ENCODE results near the gene C1QTNF8.

The C1QTNF8 gene

GRCh38 chr16:1060416-1061340, 35.4 kb downstream of the C1QTNF8 start:
- H4K20me1 ChIP-seq = peaks cover 0 to 44% (median 0%) of the 10 kb centered on the region in 11 experiments; a peak in 9 of 22 replicates
- no peak overlapping the region for H3K4me3 ChIP-seq
- H3K4me2 ChIP-seq = no peak overlapping the region
- no peak overlapping the region for H3K9ac ChIP-seq
- H3K9me3 ChIP-seq (replicated peaks in 1 of 11) = peaks cover 22 to 36% (median 30%) of the 10 kb centered on the region in 11 experiments
- H3K27me3 ChIP-seq = peaks cover 23 to 62% (median 46%) of the 10 kb centered on the region in 11 experiments
- H3K36me3 ChIP-seq = no peaks in the 10 kb centered on the region
- no peak overlapping the region for H3K27ac ChIP-seq
- TF ChIP-seq Cebpa-rat (IDR thresholded peaks at IDR 0.05) = no peak
- H3K4me1 ChIP-seq = no peaks in the 10 kb centered on the region

- Histone ChIP-seq H3K4me1 (peaks cover 0 to 11% (median 8%) of the 10 kb centered on the region in 10 experiments; a peak in 9 of 20 replicates), H3K36me3 (no peaks in the 10 kb centered on the region), H3K27me3 (peaks cover 10 to 61% (median 32%) of the 10 kb centered on the region in 11 experiments; a peak in 20 of 22 replicates), H3K9ac (no peak overlapping the region), H3K9me3 (replicated peaks in 1 of 11) (peaks cover 22 to 36% (median 30%) of the 10 kb centered on the region in 11 experiments), H4K20me1 (peaks cover 0 to 42% (median 0%) of the 10 kb centered on the region in 11 experiments; a peak in 5 of 22 replicates), H3K4me2 (no peak overlapping the region), H3K4me3 (no peak overlapping the region), H3K27ac (no peak overlapping the region)
- TF ChIP-seq Cebpa-rat (IDR thresholded peaks at IDR 0.05) = no peak
Observed at GRCh38 chr16:1059310-1059709, 36.7 kb downstream of the C1QTNF8 start.

GRCh38 chr16:1058216-1058615, 37.8 kb downstream of the C1QTNF8 start:
- Histone ChIP-seq H3K27ac (no peak overlapping the region), H3K9ac (no peak overlapping the region), H3K4me2 (no peak overlapping the region), H3K36me3 (no peaks in the 10 kb centered on the region), H4K20me1 (peaks cover 0 to 33% (median 0%) of the 10 kb centered on the region in 11 experiments; a peak in 5 of 22 replicates), H3K9me3 (replicated peaks in 1 of 11) (peaks cover 22 to 36% (median 30%) of the 10 kb centered on the region in 11 experiments), H3K27me3 (peaks cover 6 to 50% (median 21%) of the 10 kb centered on the region in 11 experiments; a peak in 17 of 22 replicates), H3K4me3 (no peak overlapping the region), H3K4me1 (peaks cover 0 to 22% (median 17%) of the 10 kb centered on the region in 10 experiments; a peak in 15 of 20 replicates)
- TF ChIP-seq Cebpa-rat (IDR thresholded peaks at IDR 0.05) = no peak

- H3K4me3 ChIP-seq = no peak overlapping the region
- peaks cover 8 to 43% (median 15%) of the 10 kb centered on the region in 11 experiments; a peak in 15 of 22 replicates for H3K27me3 ChIP-seq
- peaks cover 0 to 29% (median 24%) of the 10 kb centered on the region in 10 experiments; a peak in 15 of 20 replicates for H3K4me1 ChIP-seq
- H3K9me3 ChIP-seq (replicated peaks in 1 of 11) = peaks cover 22 to 36% (median 30%) of the 10 kb centered on the region in 11 experiments
- H3K4me2 ChIP-seq = no peak overlapping the region
- no peak overlapping the region for H3K27ac ChIP-seq
- H4K20me1 ChIP-seq = peaks cover 0 to 33% (median 0%) of the 10 kb centered on the region in 11 experiments; a peak in 5 of 22 replicates
- no peak overlapping the region for H3K9ac ChIP-seq
- no peak for TF ChIP-seq Cebpa-rat (IDR thresholded peaks at IDR 0.05)
- no peaks in the 10 kb centered on the region for H3K36me3 ChIP-seq
Observed at GRCh38 chr16:1057252-1057932, 38.7 kb downstream of the C1QTNF8 start.

- peaks cover 0 to 30% (median 0%) of the 10 kb centered on the region in 11 experiments; a peak in 5 of 22 replicates for H4K20me1 ChIP-seq
- H3K36me3 ChIP-seq = no peaks in the 10 kb centered on the region
- TF ChIP-seq Cebpa-rat (IDR thresholded peaks at IDR 0.05) = no peak
- peaks cover 8 to 43% (median 14%) of the 10 kb centered on the region in 11 experiments; a peak in 15 of 22 replicates for H3K27me3 ChIP-seq
- peaks cover 0 to 30% (median 24%) of the 10 kb centered on the region in 10 experiments; a peak in 15 of 20 replicates for H3K4me1 ChIP-seq
- H3K27ac ChIP-seq = no peak overlapping the region
- H3K4me2 ChIP-seq = no peak overlapping the region
- H3K4me3 ChIP-seq = no peak overlapping the region
- H3K9me3 ChIP-seq (replicated peaks in 1 of 11) = peaks cover 22 to 36% (median 30%) of the 10 kb centered on the region in 11 experiments
- no peak overlapping the region for H3K9ac ChIP-seq
Observed at GRCh38 chr16:1056196-1056595, 39.8 kb downstream of the C1QTNF8 start.

GRCh38 chr16:1055557-1055924, 40.5 kb downstream of the C1QTNF8 start:
- no peak overlapping the region for H3K27ac ChIP-seq
- peaks cover 0 to 36% (median 0%) of the 10 kb centered on the region in 11 experiments; a peak in 5 of 22 replicates for H4K20me1 ChIP-seq

GRCh38 chr16:1054660-1055556, 41.1 kb downstream of the C1QTNF8 start:
- no peak overlapping the region for H3K9ac ChIP-seq
- peak overlapping the region in 7 of 11 experiments; percentile 20 to 76 (median 71); a peak in 11 of 22 replicates for H3K4me2 ChIP-seq
- H3K36me3 ChIP-seq = no peaks in the 10 kb centered on the region
- H3K4me1 ChIP-seq = peaks cover 0 to 37% (median 28%) of the 10 kb centered on the region in 10 experiments; a peak in 15 of 20 replicates
- H3K4me3 ChIP-seq = no peak overlapping the region
- H4K20me1 ChIP-seq = peaks cover 0 to 42% (median 0%) of the 10 kb centered on the region in 11 experiments; a peak in 5 of 22 replicates
- peaks cover 8 to 40% (median 17%) of the 10 kb centered on the region in 11 experiments; a peak in 15 of 22 replicates for H3K27me3 ChIP-seq
- no peak overlapping the region for H3K27ac ChIP-seq
- TF ChIP-seq Cebpa-rat (IDR thresholded peaks at IDR 0.05) = no peak
- H3K9me3 ChIP-seq (replicated peaks in 1 of 11) = peaks cover 22 to 33% (median 28%) of the 10 kb centered on the region in 11 experiments

More at GRCh38 chr16:1055557-1055924, 40.5 kb downstream of the C1QTNF8 start:
- H3K9me3 ChIP-seq (replicated peaks in 1 of 11) = peaks cover 22 to 36% (median 30%) of the 10 kb centered on the region in 11 experiments
- TF ChIP-seq Cebpa-rat (IDR thresholded peaks at IDR 0.05) = no peak
- H3K27me3 ChIP-seq = peaks cover 8 to 43% (median 14%) of the 10 kb centered on the region in 11 experiments; a peak in 15 of 22 replicates
- H3K36me3 ChIP-seq = no peaks in the 10 kb centered on the region
- peaks cover 0 to 31% (median 24%) of the 10 kb centered on the region in 10 experiments; a peak in 15 of 20 replicates for H3K4me1 ChIP-seq
- H3K9ac ChIP-seq = no peak overlapping the region
- H3K4me3 ChIP-seq = no peak overlapping the region
- H3K4me2 ChIP-seq = peak overlapping the region in 3 of 11 experiments; percentile 66 to 76 (median 72); a peak in 2 of 22 replicates
